Hepatocyte (in vitro differentiated cells): ENCODE results near the gene TTLL7. TPM values are rescaled to one million over a fixed set of nuclear protein-coding genes. Genes with fewer than 3 reads are reported as not detected.

Source experiments
- DNase-seq: peaks from one replicate; pipeline ENCODE4 v3.0.0-alpha.2; 2016; ENCODE audit warnings: low spot score
- H2AFZ ChIP-seq: fragments of 200-600 bp; sonication (generic); 2 replicates; pipeline ENCODE4 v1.6.0; 2016; ENCODE audit warnings: antibody characterized with exemption, mild to moderate bottlenecking
- H3K27ac ChIP-seq: fragments of 200-600 bp; sonication (generic); 2 replicates; pipeline ENCODE4 v1.5.1; 2016; ENCODE audit warnings: mild to moderate bottlenecking
- H3K27me3 ChIP-seq: fragments of 200-600 bp; sonication (generic); 2 replicates; pipeline ENCODE4 v1.6.1; 2016
- H3K36me3 ChIP-seq: fragments of 200-600 bp; sonication (generic); replicated peaks from 2 replicates; pipeline ENCODE4 v1.5.1; 2016; ENCODE audit warnings: low read depth; ENCODE audit not compliant: insufficient read depth
- H3K4me1 ChIP-seq: fragments of 200-600 bp; sonication (generic); 2 replicates; pipeline ENCODE4 v1.5.1; 2016; ENCODE audit warnings: mild to moderate bottlenecking, moderate library complexity; ENCODE audit not compliant: insufficient read depth
- H3K4me2 ChIP-seq: fragments of 200-600 bp; sonication (generic); 2 replicates; pipeline ENCODE4 v1.6.0; 2016
- H3K4me3 ChIP-seq: fragments of 200-600 bp; sonication (generic); 2 replicates; pipeline ENCODE4 v1.5.1; 2016; ENCODE audit warnings: mild to moderate bottlenecking
- H3K79me2 ChIP-seq: fragments of 200-600 bp; sonication (generic); 2 replicates; pipeline ENCODE4 v1.6.0; 2017; ENCODE audit warnings: mild to moderate bottlenecking
- H3K9me2 ChIP-seq: fragments of 200-600 bp; sonication (generic); replicated peaks from 2 replicates; pipeline ENCODE4 v1.6.0; 2017; ENCODE audit warnings: mild to moderate bottlenecking; ENCODE audit not compliant: insufficient read depth
- H3K9me3 ChIP-seq: fragments of 200-600 bp; sonication (generic); 2 replicates; pipeline ENCODE4 v1.5.1; 2016; ENCODE audit warnings: low read depth, mild to moderate bottlenecking
- H4K20me1 ChIP-seq: fragments of 200-600 bp; sonication (generic); 2 replicates; pipeline ENCODE4 v1.6.0; 2016; ENCODE audit warnings: mild to moderate bottlenecking; ENCODE audit not compliant: insufficient read depth, poor library complexity, severe bottlenecking
- EZH2 ChIP-seq: fragments of 200-600 bp; sonication (generic); IDR thresholded peaks from 2 replicates; pipeline ENCODE4 v1.6.1; 2016; ENCODE audit warnings: antibody characterized with exemption, mild to moderate bottlenecking, borderline replicate concordance
- EZH2phosphoT487 ChIP-seq: fragments of 200-600 bp; sonication (generic); IDR thresholded peaks from one replicate; pipeline ENCODE4 v1.6.1; 2018; ENCODE audit warnings: antibody characterized with exemption, mild to moderate bottlenecking, low read depth, moderate library complexity; ENCODE audit not compliant: unreplicated experiment, severe bottlenecking
- WGBS: methylation state at CpG from one replicate; pipeline ENCODE4 v1.1.6; 2016; ENCODE audit warnings: low lambda C conversion rate; ENCODE audit errors: missing lambda C conversion rate; 5-methylcytosine and 5-hydroxymethylcytosine counted together
- polyA plus RNA-seq: library from polyadenylated mRNA; unstranded; fragments of >200 nt; fragmentation: Nextera tagmentation; extraction: Ambion mirVana; gene quantifications from 2 replicates; pipeline ENCODE4 v1.2.1, GENCODE V29; 2016
- total RNA-seq: library from RNA; depleted of rRNA; stranded (reverse); fragments of >200 nt; gene quantifications from 2 replicates; pipeline ENCODE4 v1.2.3, GENCODE V29; 2014
- TF ChIP-seq, protein P1 (sequence below): fragments of 200-600 bp; sonication (generic); IDR thresholded peaks from 2 replicates; pipeline ENCODE4 v1.5.1; 2016; ENCODE audit warnings: antibody characterized with exemption, mild to moderate bottlenecking; ENCODE audit not compliant: poor library complexity

Gene TTLL7
- total and polyA plus RNA-seq, 2 experiments from 2014 or later = 1.9 to 3.5 TPM

DNA sequence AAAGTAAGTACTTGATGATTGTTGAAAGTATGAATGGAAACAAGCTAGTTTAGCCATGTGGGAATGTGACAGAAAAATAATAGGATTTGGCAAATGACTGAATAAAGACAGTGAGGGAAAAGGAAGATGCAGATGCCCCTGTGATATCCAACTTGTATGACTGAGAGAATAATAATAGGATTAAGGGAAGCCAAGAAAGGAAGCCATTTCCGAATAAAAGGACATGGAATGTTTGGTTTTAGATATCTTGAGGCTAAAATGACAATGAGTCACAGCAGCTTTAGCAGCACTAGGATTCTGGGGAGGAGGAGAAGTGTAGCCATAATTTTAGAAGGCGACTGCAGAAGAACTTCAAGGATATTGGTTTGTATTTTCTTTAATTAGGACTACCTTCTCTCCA, 109.2 kb downstream of the TTLL7 start:
- Histone ChIP-seq H3K9me3 (no peaks in the 10 kb centered on the region), H3K4me3 (no peak overlapping the region), H3K27ac (no peak overlapping the region), H4K20me1 (no peaks in the 10 kb centered on the region), H3K4me1 (no peaks in the 10 kb centered on the region), H3K4me2 (no peak overlapping the region), H3K79me2 (no peaks in the 10 kb centered on the region), H3K9me2 (no peaks in the 10 kb centered on the region), H2AFZ (no peak overlapping the region), H3K27me3 (no peaks in the 10 kb centered on the region), H3K36me3 (no peaks in the 10 kb centered on the region)
- no peak for TF ChIP-seq EZH2phosphoT487
- no peak for TF ChIP-seq EZH2
- TF ChIP-seq, protein P1, sequence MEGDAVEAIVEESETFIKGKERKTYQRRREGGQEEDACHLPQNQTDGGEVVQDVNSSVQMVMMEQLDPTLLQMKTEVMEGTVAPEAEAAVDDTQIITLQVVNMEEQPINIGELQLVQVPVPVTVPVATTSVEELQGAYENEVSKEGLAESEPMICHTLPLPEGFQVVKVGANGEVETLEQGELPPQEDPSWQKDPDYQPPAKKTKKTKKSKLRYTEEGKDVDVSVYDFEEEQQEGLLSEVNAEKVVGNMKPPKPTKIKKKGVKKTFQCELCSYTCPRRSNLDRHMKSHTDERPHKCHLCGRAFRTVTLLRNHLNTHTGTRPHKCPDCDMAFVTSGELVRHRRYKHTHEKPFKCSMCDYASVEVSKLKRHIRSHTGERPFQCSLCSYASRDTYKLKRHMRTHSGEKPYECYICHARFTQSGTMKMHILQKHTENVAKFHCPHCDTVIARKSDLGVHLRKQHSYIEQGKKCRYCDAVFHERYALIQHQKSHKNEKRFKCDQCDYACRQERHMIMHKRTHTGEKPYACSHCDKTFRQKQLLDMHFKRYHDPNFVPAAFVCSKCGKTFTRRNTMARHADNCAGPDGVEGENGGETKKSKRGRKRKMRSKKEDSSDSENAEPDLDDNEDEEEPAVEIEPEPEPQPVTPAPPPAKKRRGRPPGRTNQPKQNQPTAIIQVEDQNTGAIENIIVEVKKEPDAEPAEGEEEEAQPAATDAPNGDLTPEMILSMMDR = no peak
- DNase-seq = no peak
- 72% methylated on average over 2 of the region's 2 CpGs for WGBS

DNA sequence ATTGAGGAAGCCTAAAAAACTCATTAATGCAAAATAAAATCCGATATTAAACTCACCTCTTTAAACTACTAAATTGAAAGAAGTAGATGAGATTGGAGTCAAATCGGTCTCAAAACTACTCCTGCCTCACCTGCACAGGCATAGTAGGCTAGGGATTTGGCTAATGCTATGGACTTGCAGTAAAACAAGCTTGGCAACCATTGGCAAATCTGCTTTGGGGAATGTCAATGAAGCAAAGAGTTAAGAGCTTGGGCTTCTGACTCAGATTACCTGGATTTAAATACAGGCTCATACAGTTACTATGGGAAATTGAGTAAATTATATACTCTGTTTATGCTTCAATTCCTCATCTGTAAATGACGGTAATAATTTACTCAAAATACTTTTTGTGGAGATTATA, 111.4 kb downstream of the TTLL7 start:
- Histone ChIP-seq H2AFZ (no peak overlapping the region), H3K9me2 (no peaks in the 10 kb centered on the region), H3K79me2 (no peaks in the 10 kb centered on the region), H3K4me2 (no peak overlapping the region), H3K27me3 (no peaks in the 10 kb centered on the region), H3K27ac (no peak overlapping the region), H3K36me3 (no peaks in the 10 kb centered on the region), H4K20me1 (no peaks in the 10 kb centered on the region), H3K4me3 (no peak overlapping the region), H3K9me3 (no peaks in the 10 kb centered on the region), H3K4me1 (no peaks in the 10 kb centered on the region)
- TF ChIP-seq EZH2 = no peak
- TF ChIP-seq, protein P1 = no peak
- TF ChIP-seq EZH2phosphoT487 = no peak
- no peak for DNase-seq
- WGBS = 89% methylated on average over 3 of the region's 3 CpGs

DNA sequence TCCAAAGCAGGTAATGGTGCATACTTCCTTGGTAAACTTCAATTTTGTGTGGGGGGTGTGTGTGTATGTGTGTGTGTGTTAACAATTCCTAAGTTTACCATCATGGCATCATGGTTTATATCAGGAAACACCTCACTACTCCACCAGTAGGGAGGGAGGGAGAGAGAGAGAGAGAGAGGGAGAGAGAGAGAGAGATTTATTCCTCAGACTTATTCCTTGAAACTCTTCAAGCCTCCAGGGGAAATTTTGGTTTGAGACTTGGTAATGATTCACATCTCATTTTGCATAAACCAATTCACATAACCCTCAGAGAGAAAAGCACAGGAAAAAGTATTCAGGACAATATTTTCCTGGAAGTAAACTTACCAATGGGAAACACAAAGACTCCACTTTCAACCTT, 115.0 kb downstream of the TTLL7 start:
- no peaks in the 10 kb centered on the region for H3K4me1 ChIP-seq
- no peaks in the 10 kb centered on the region for H3K9me2 ChIP-seq
- H3K79me2 ChIP-seq = no peaks in the 10 kb centered on the region
- no peak overlapping the region for H3K4me3 ChIP-seq
- H4K20me1 ChIP-seq = no peaks in the 10 kb centered on the region
- H3K9me3 ChIP-seq = no peaks in the 10 kb centered on the region
- no peak overlapping the region for H3K4me2 ChIP-seq
- TF ChIP-seq, protein P1 = no peak
- TF ChIP-seq EZH2 = no peak
- no peak for TF ChIP-seq EZH2phosphoT487
- no peaks in the 10 kb centered on the region for H3K36me3 ChIP-seq
- H3K27ac ChIP-seq = no peak overlapping the region
- H2AFZ ChIP-seq = no peak overlapping the region
- DNase-seq = no peak
- H3K27me3 ChIP-seq = no peaks in the 10 kb centered on the region

DNA sequence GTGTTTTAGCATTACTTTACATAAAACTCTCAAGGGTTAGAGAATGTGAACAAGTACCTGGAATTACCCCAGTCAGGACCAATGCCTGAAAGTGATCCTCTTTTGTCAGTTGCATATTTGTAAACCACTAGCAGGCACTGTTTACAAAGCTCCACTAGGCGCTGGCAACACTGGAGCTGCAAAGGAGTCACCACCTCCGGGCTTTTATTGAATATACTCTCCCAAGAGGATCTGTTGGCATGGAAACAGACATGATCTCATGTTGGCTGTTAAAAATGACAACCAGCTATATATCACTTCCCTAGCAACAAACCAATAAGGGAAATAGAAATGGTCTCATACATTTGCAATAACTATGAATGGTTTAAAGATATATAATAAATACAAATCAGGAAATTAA, 116.0 kb downstream of the TTLL7 start:
- H3K27me3 ChIP-seq = no peaks in the 10 kb centered on the region
- no peaks in the 10 kb centered on the region for H3K36me3 ChIP-seq
- H2AFZ ChIP-seq = no peak overlapping the region
- H3K4me1 ChIP-seq = no peaks in the 10 kb centered on the region
- H3K79me2 ChIP-seq = no peaks in the 10 kb centered on the region
- DNase-seq = peak; percentile 30
- no peaks in the 10 kb centered on the region for H3K9me3 ChIP-seq
- TF ChIP-seq EZH2 = no peak
- TF ChIP-seq, protein P1 = peak; percentile 20
- H3K9me2 ChIP-seq = no peaks in the 10 kb centered on the region
- H3K27ac ChIP-seq = no peak overlapping the region
- no peaks in the 10 kb centered on the region for H4K20me1 ChIP-seq
- H3K4me2 ChIP-seq = no peak overlapping the region
- no peak overlapping the region for H3K4me3 ChIP-seq
- 41% methylated on average over 2 of the region's 2 CpGs for WGBS
